ENCODE measurements around the gene ADGRG1.
A peak's percentile ranks its signal among the peaks of the same experiment; 100 is the strongest.

Gene ADGRG1

GRCh38 chr16:57619606-57620334 is 8.7 kb upstream of the ADGRG1 start:
- DNase-seq, result no peak

GRCh38 chr16:57620335-57621231 is 7.8 kb upstream of the ADGRG1 start:
- no peak for DNase-seq

- no peak for DNase-seq
Measured at GRCh38 chr16:57621521-57622271, 6.7 kb upstream of the ADGRG1 start.

GRCh38 chr16:57622361-57623250 is 5.8 kb upstream of the ADGRG1 start:
- DNase-seq, result peak in 1 of 58 donors; percentile 50

GRCh38 chr16:57623251-57624043 is 5.0 kb upstream of the ADGRG1 start:
- DNase-seq, result peak in 50 of 58 donors; percentile 14 to 93 (median 76)

GRCh38 chr16:57624044-57624688 is 4.3 kb upstream of the ADGRG1 start:
- no peak for DNase-seq

GRCh38 chr16:57624806-57625500 is 3.5 kb upstream of the ADGRG1 start:
- peak in 49 of 58 donors; percentile 18 to 86 (median 67) for DNase-seq

GRCh38 chr16:57626420-57627170 is 1.8 kb upstream of the ADGRG1 start:
- DNase-seq, result peak in 8 of 58 donors; percentile 19 to 44 (median 36)

GRCh38 chr16:57627184-57627871 is 1.1 kb upstream of the ADGRG1 start:
- DNase-seq, result peak in 15 of 58 donors; percentile 24 to 69 (median 56)

GRCh38 chr16:57628783-57629293 is 408 bp downstream of the ADGRG1 start:
- DNase-seq, result peak in 3 of 58 donors; percentile 22 to 43 (median 26)

GRCh38 chr16:57629516-57630406 is 1.3 kb downstream of the ADGRG1 start:
- DNase-seq, result peak in 1 of 58 donors; percentile 11

- no peak for DNase-seq
Measured at GRCh38 chr16:57630407-57630797, 2.0 kb downstream of the ADGRG1 start.

GRCh38 chr16:57630931-57631845 is 2.8 kb downstream of the ADGRG1 start:
- peak in 52 of 58 donors; percentile 26 to 84 (median 60) for DNase-seq

- peak in 38 of 58 donors; percentile 14 to 75 (median 46) for DNase-seq
Measured at GRCh38 chr16:57632568-57632967, 4.1 kb downstream of the ADGRG1 start.
